ENCODE measurements around the gene MIER2.

Gene MIER2

DNA sequence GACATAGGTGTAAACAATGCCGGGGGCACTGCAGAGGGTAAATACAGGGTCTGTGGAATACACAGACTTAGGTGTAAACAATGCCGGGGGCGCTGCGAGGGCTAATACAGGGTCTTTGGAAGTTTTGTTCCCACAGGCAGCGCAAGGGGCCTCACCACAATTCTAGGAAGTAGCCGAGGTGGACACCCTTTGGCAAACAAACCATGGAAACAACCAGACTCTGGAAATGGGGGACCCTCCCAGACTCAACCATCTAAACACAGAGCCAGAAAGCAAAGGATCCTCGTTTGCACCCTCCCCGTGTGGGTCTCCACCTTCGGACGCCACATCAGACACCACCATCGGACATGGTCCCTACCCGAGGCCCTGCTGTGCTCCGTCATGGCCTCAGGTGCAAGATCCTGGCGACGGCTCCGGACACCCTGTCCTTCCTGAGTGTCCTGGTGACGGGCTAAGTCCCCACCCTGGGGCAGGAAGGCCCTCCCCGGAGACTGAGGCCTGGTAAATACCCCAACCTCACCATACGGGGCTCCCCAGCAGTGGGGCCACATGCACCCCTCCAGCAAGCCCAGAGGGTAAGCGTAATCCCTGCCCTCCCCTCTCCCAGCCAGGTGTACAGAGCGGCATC, 36.7 kb downstream of the MIER2 start:
- no peak for DNase-seq (ENCODE audit: low spot score)

DNA sequence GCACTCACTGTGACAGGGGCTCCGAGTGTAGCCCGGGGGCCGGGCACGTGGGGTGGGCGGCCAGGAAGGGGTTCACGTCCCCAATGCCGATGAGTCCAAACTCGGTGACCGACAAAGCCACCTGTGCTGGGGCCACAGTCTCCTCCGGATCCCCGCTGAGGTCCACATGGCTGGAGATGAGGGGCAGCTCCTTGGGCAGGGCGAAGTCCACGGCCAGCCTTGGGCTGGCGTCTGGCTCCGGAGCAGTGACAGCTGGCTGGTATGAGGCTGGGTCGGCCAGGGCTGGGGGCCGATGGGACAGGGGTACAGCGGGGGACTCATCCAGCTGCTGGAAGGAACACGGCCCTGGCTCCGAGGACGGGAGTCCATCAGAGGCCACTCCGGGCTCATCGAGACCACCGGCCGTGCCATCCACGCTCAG, 37.5 kb downstream of the MIER2 start:
- DNase-seq (ENCODE audit: low spot score), result no peak

DNA sequence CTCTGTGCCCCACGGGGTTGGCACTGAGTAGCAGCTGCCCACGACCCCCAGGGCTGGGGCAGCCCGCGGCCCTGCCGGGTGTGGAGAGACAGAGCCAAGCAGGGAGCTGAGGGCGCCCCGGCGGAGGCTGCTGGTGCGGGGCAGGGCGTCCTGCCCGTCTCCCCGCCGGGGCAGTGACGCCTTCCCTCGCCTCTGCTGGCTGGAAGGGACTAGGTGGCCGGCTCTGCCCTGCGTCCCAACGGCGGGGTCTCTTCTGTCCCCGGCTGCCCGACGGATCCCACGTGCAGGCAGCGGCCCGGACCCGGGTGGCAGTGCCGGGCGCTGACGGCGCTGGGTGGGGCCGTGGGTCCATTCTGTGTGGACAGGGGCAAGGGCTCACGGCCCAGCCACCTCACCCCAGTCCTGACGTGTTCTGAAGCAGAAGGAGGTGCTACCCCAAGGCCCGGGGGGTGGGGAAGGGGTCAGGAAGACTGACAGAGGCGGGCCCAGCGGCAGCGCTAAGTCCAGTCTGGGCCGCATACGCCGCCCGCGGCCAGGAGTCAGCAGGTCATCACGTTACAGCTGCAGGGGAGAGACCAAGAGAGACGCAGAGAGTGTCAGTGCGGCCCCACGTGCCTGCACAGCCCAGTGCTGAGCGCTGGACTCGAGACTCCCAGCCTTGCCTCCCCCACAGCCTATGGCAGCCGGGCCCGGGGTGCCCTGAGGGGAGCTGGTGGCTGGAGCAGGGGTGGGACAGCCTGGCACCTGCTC, 38.3 kb downstream of the MIER2 start:
- DNase-seq (ENCODE audit: low spot score), result no peak

DNA sequence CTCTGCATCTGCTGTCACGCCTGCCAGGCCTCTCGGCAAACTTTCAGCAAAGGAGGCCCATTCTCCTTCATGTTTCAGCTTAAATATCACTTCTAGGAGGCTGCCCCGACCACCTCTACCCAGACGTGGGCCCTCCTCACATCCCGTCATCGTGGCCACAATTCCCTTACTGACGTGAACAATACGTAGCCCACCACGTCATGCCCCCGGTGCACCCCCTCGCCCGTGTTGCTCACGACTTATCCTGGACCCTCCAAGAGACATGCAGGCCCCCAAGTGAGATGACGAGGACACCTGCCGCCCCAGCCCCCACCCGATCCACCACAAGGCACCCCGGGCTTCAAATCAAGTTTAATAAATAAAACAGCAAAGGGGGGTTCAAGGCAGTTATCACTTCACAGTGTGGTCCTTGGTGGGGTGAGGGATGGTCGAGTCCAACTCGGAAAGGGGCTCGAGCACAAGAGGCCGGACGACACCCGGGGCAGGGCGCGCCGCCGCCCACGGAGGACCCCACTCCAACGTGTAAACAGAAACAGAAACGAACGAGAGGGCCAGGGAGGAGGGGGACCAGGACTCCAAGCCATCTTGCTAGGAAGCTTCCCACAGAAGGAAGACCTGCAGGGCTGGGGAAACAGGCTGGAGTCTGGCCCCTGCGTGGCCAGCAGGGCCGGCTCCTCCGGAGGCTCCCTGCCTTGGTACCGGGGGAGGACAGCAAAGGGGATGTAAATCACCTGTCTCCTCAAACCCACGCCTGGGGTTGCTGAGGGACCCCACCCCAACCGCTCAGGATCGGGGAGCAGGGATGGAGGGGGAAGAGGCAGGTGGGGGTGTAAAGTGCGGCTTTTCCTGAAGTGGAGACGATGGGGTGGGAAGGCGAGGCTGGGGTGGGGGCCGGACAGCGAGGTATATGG, 39.1 kb downstream of the MIER2 start:
- DNase-seq (ENCODE audit: low spot score), result no peak

DNA sequence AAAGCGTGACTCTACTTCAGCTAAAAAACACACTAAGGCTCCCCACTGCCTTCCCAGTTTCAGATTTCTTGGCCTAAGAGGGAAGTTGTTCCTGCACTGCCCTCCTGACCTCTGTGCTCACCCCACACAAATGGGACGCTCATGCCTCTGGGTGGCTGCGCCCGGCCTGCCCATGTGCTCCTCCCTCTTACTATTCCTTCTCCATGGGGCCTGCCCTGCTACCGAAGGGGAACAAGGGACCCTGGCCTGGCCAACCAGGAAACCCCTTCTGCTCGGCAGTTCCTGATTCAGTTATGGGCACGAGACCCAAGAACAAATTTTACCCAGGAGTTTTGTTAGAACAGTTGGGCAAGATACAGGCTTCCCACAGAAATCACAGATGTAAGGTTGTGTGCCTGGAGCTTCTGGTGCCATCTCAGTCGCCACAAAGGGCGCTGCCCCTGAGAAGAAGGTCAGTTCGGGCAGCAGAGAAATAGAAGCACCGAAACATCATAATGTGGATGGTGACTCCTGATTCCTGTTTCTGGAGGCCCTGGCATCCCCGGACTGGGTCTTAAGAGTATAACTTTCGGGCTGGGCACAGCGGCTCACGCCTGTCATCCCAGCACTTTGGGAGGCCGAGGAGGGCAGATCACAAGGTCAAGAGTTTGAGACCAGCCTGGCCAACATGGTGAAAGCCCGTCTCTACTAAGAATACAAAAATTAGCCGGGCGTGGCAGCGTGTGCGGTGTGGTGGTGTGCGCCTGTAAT, 47.9 kb downstream of the MIER2 start:
- DNase-seq (ENCODE audit: low spot score), result no peak

DNA sequence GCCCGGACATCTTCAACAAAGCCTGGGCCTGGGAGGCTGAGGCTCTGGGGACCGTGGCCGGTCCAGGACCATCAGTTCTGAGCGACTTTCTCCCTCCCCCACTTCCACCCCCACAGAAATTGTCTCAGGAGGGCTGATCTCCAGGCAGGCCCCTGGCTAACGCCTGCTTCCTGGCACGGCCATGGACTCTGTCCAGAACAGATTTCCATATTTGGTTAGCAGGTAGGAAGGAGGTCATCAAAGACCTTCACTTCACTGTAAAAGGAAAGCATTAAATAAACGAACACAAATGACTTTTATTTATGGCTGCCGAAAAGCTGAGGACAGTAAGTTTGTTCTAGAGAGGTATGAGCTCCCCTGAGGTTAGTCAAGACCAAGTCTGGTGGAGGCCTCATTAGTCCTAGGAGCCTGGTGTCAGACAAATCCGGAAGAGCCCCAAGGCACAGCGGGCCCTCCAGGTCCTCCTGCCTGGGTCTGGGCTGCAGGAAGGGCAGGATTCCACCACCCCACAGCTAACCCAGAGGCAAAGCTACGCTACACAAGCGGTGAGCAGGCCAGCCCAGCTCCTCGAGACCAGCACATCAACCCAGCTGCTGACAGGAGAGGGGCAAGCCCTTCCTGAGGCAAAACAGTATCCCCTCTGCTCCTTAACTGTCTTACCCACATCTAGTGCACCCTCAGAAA, 48.8 kb downstream of the MIER2 start:
- no peak for DNase-seq (ENCODE audit: low spot score)

DNA sequence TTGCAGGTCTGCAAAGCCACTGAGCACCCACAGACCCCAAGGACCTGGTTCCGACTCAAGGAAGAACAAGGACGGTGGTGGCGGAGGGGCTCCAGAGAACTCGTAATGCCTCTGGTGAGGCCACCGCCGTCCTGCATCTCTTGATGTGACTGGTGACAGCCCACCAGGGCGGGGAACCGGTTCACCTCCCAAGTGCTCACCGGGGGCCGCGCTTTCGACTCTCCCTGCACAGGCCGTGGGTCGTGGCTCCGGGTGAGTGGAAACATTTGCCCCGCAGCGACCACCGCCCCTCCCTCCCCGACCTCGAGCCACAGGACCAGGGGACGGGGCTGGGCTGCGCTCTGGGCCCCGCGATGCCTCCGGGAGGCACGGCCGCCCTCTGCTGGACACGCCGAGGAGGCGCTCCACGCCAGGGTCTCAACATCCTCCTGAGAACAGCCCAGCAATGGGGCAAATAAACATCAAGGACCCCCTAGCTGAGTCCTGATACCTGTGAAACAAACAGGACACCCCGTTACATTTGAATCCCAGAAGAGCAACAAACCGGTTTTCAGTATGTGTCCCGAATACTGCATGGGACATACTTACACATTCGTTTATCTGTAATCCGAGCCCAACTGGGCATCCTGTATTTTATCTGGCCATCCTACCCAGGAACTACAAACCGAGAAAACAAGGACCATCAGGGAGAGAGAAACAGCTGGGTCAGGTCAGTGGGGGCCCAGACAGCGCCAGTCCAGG, 49.5 kb downstream of the MIER2 start:
- peak; percentile 85 for DNase-seq (ENCODE audit: low spot score)

DNA sequence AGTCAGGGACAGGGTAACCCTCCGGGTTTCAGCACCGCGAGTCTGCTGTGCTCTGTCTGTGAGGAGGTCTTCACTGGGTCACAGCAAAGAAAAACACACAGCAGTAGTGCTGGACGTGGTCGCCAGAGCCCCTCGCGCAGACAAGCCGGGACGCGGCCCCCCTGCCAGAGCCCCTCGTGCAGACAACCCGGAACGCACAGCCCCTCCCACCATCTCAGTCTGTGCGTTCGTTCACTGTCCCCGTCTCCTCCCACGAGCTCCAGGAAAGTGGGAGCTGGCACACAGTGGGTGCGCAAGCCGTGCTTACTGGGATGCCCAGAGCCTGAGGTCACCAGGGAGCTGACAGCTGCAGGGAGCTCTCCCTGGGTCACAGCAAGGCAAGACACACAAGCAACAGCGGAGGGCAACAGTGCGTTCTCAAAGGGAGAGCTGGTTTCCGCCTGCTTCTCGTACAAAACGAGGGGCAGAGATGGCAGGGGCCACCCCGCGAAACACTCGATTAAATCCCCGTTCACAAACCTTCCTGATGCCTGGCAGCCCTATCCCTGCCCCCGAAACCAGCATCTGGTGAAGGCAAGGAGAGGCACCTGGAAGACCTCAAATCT, 50.2 kb downstream of the MIER2 start:
- peak; percentile 62 for DNase-seq (ENCODE audit: low spot score)

DNA sequence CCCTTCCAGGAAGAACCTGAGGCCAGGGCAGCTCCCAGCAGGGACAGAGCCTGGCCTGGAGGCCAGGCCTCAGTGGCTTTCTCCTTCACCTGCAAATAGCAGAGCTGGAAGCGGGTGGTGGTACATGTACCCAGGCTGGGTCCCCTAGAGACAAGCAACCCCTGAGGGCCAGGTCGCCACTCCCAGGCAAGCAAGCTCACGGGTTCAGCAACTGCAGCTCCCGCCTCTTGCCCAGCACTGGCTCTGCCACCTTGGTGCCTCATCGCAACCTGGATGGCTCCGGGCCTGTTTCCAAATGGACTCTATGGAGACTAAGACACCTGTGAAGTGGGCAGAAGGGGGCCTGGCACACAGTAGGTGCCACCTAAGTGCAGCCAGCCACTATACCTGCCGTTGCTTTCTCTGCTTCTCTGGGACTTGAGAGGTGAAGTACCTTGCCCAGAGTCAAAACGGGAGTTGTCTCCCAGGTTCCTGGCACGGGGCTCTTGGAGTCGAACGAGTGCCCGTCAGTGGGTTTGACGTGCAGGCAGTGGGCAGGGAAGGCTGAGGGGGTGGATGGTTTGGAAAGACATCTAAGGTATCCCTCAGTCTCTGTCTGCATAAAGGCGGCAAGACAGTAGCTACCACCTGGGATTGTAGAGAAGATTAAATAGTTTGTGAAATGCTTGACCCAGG, 51.0 kb downstream of the MIER2 start:
- DNase-seq (ENCODE audit: low spot score), result no peak

DNA sequence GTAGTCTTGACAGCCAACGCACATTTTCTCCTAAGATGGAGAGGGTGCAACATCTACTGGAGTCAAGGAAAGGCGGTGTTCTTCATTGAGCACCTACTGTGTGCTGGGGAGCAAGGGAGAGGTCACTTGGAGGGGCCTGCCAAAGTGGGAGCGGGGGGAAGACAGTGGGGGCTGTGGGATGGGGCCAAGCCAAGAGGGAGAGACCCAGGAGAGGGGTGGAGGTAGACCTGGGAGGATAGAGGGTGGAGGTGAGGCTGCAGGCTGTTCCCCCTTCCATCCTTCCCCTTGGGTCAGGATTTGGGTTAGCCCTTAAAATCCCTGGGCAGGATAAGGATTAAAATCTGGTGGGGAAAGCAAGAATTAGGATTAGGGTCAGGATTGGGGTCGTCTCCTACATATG, 51.6 kb downstream of the MIER2 start:
- no peak for DNase-seq (ENCODE audit: low spot score)

DNA sequence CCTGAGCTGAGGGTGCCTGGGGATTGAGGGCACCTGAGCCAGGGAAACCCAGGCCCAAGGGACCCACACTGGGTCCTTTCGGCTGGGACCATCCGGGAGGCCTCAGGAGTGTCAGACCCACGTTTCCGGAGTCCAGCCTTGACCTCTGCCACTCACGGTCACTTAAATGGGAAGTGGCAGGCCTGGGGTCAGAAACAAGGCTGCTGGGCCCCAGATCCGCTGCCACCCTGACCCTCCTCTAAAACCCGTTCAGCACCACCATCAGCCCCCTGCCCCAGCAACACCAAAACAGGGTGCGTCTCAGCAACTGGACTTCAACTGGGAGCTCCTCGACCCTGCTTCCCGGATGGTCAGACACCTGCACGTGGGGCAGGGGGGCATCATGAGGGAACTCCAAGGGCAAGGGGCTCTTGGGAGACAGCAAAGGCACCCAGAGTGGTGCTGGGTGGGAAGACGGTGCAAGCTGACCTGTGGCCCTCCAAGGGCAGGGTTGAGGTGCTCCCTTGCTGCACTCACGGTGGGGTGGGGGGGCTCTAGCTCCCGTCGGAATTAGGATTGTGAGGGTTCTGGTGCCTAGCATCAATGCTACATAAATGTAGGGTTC, 52.2 kb downstream of the MIER2 start:
- DNase-seq (ENCODE audit: low spot score), result no peak

DNA sequence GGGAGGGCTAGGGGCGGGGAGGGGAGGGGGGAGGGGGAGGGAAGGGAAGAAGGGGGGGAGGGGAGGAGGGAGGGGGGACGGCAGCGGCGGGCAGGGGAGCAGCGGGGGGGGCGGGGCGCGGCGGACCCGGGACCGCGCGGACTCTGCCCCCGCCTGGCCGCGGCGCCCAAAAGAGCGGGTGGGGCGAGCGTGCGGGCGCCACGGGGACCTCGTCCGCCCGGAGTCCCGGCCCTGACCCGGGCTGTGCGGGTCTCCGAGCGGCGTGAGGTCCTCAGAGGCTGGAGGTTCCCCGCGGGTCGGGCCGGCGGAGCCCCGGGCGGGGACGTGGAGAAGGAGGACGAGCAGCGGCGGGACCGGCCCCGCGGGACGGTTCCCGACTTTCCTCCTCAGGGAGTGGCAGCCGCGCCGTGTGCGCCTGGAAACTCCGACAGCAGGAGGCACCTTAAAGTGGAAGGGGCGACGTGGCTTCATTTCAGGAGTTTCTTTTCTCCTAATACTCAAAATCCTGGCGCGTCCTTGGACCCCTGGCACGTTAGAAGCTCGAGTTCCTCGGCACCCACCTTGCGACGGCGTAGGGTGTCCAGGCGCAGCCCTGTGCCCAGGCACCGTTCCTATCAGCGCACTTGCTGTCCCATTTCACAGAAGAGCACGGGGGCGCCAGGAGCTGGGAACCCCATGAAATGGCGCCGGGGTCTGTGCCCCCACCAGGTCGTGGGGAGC, 52.9 kb downstream of the MIER2 start:
- DNase-seq (ENCODE audit: low spot score), result no peak

DNA sequence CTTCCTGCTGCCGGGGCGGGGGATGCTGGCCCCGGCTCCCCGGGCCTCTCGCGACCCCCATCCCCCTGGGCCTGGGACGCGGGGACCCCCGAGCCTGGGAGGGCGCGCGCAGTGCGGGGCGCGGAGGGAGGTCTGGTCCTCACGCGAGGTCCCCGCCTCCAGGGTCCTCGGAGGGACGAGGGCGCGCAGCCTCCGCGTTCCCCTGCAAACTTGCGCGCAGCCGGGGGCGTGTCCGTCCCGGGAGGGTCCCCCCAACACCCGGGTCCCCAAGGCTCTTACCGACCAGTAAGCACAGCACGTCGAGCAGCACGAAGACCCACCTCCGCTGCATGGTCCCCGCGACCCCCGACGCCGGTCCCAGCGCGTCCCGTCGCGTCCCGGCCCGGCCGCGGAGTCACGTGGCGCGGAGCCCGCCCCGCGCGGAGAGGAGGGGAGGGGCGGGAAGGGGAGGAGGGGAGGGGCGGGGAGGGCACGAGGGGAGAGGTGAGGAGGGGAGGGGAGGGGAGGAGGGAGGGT, 53.5 kb downstream of the MIER2 start, which contains the start of gene PLPP2:
PLPP2 (minus strand) TSS at position 398 of the 516 bp plus-strand sequence; CDS start at position 331, 67 bp downstream.
- no peak for DNase-seq (ENCODE audit: low spot score)

DNA sequence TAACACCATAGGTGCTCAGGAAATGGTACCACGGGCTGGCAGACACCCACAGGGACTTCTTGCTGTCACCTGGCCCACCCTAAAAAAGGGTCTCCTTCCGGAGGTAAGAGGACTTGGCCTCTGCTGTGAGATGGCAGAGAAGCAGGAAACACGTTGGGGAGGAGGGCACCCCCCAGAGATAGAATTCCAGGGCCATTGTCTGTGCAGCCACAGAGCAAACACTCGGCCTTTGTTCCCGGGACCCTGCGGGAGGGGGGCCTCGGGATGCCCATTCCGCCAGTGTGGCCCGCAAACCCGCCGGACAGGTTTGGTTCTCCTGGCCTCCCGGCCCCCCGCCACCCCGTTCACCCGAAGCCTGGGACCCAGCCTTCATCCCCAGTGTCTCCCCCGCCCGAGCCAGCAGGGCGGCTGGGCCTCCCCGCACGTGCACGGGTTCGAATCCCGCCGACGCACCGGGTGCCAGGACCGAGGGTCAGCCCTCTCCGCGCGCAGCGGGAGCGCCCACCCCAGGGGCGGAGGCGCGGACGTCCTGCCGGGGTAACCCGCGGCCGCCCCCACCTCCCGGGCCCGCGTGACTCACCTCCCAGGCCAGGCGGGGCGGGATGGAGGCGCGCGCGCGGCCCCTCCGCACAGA, 54.1 kb downstream of the MIER2 start:
- DNase-seq (ENCODE audit: low spot score), result peak; percentile 63

DNA sequence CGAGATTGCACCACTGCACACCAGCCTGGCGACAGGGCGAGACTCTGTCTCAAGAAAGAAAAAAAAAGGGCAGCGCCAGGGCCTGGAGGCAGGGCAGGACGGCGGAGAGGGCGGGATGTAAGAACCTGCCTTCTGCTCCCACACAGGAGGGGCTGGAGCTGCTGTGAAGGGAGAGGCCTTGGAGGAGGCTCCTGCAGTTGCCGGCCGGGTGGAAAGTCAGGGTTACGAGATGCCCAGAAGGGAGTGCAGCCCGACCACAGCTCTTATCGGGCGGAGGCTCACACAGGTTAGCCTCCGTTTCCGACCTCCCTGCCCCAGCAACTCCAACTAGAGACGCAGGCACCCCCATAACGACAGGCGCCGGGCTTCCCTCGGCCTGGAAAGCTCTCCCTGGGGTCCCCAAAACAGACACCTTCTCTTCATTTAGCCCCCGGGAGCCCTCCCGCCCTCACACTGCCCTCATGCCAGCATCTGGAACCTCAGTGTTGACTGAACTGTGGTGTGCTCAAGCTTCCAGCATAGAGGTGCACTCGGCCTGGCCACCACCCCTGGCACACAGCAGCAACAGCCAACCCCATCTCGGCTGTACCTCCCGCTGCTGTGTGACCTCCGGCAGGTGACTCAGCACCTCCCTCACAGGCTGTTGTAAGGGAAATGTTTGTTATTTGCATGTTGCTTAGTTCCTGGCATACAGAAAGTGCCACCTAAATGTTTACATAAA, 54.8 kb downstream of the MIER2 start:
- DNase-seq (ENCODE audit: low spot score), result no peak

DNA sequence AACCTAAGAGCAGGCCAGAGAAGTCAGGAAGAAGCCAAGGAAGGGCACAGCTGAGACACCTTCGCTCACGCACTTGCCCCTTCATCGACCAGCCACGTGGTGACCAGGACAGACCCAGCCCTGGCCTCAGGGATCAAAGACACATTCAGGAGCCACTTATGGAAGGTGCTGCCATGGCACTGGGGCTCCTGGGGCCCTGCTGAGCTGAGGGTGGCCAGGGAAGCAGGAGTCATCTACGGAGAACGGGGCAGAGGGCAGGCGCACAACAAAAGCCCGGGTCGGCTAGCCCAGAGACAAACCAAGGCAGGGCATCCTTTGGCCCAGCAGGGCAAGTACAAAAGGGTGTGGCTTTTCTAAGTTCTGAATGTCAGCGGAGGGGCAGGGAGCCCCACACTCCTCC, 55.7 kb downstream of the MIER2 start:
- DNase-seq (ENCODE audit: low spot score), result no peak

DNA sequence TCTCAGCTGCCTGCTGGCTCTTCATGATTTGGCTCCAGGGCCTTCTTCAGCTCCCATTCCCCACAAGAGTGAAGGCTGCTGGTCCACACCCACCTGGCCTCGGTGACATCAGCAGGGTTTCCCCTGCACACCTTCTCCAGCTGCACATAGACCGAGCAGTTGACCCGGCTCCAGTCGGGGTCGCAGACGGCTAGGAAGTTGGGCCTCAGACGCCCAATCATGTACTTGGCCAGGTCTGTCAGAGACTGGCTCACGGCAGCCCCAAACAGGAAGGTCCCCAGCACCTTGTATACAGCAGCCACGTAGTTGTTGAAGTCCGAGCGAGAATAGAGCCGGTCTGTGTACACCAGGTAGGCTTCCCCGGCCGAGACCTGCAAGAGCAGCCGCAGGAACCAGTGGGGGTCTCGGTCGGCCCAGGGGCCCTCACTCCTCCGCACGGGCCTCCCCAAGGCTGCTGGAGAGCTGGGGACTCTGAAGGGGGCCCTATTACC, 57.2 kb downstream of the MIER2 start:
- DNase-seq (ENCODE audit: low spot score), result no peak
